Measurements from ENCODE around the gene ZGLP1.

Gene ZGLP1

GRCh38 chr19:10295847-10296591 is 13.6 kb downstream of the ZGLP1 start:
- Histone ChIP-seq H3K27me3 (ENCODE audit: control insufficient read depth, insufficient read depth, low read length) (peaks cover 48% of the 10 kb centered on the region), H3K4me1 (ENCODE audit: control insufficient read depth, insufficient read depth, low read length) (peaks cover 5% of the 10 kb centered on the region), H3K9ac (ENCODE audit: low read length) (no peak overlapping the region), H3K36me3 (ENCODE audit: control insufficient read depth, insufficient read depth, low read length) (no peaks in the 10 kb centered on the region), H3K4me3 (ENCODE audit: low read length) (peak overlapping the region; percentile 7), H3K27ac (ENCODE audit: low read depth, low read length) (no peak overlapping the region)

- no peaks in the 10 kb centered on the region for H3K36me3 ChIP-seq (ENCODE audit: control insufficient read depth, insufficient read depth, low read length)
- peak overlapping the region; percentile 7 for H3K4me3 ChIP-seq (ENCODE audit: low read length)
- no peak overlapping the region for H3K9ac ChIP-seq (ENCODE audit: low read length)
- H3K27ac ChIP-seq (ENCODE audit: low read depth, low read length) = no peak overlapping the region
- peaks cover 11% of the 10 kb centered on the region for H3K4me1 ChIP-seq (ENCODE audit: control insufficient read depth, insufficient read depth, low read length)
- H3K27me3 ChIP-seq (ENCODE audit: control insufficient read depth, insufficient read depth, low read length) = peaks cover 55% of the 10 kb centered on the region
These were observed 14.2 kb downstream of the ZGLP1 start for GRCh38 chr19:10295305-10295846.

GRCh38 chr19:10294368-10294697 is 15.3 kb downstream of the ZGLP1 start:
- Histone ChIP-seq H3K4me3 (ENCODE audit: low read length) (no peak overlapping the region), H3K27ac (ENCODE audit: low read depth, low read length) (no peak overlapping the region), H3K4me1 (ENCODE audit: control insufficient read depth, insufficient read depth, low read length) (peaks cover 11% of the 10 kb centered on the region), H3K9ac (ENCODE audit: low read length) (no peak overlapping the region), H3K27me3 (ENCODE audit: control insufficient read depth, insufficient read depth, low read length) (peaks cover 58% of the 10 kb centered on the region), H3K36me3 (ENCODE audit: control insufficient read depth, insufficient read depth, low read length) (no peaks in the 10 kb centered on the region)

- Histone ChIP-seq H3K27ac (ENCODE audit: low read depth, low read length) (no peak overlapping the region), H3K27me3 (ENCODE audit: control insufficient read depth, insufficient read depth, low read length) (peaks cover 63% of the 10 kb centered on the region), H3K36me3 (ENCODE audit: control insufficient read depth, insufficient read depth, low read length) (no peaks in the 10 kb centered on the region), H3K9ac (ENCODE audit: low read length) (no peak overlapping the region), H3K4me3 (ENCODE audit: low read length) (no peak overlapping the region), H3K4me1 (ENCODE audit: control insufficient read depth, insufficient read depth, low read length) (peaks cover 13% of the 10 kb centered on the region)
These were observed 15.8 kb downstream of the ZGLP1 start for GRCh38 chr19:10293637-10294367.

GRCh38 chr19:10292789-10293636 is 16.6 kb downstream of the ZGLP1 start:
- Histone ChIP-seq H3K27ac (ENCODE audit: low read depth, low read length) (no peak overlapping the region), H3K4me3 (ENCODE audit: low read length) (peak overlapping the region; percentile 56), H3K9ac (ENCODE audit: low read length) (no peak overlapping the region), H3K27me3 (ENCODE audit: control insufficient read depth, insufficient read depth, low read length) (peaks cover 71% of the 10 kb centered on the region), H3K4me1 (ENCODE audit: control insufficient read depth, insufficient read depth, low read length) (peaks cover 13% of the 10 kb centered on the region), H3K36me3 (ENCODE audit: control insufficient read depth, insufficient read depth, low read length) (no peaks in the 10 kb centered on the region)

GRCh38 chr19:10292206-10292788 is 17.3 kb downstream of the ZGLP1 start:
- peaks cover 75% of the 10 kb centered on the region for H3K27me3 ChIP-seq (ENCODE audit: control insufficient read depth, insufficient read depth, low read length)
- H3K4me1 ChIP-seq (ENCODE audit: control insufficient read depth, insufficient read depth, low read length) = peaks cover 13% of the 10 kb centered on the region
- no peak overlapping the region for H3K9ac ChIP-seq (ENCODE audit: low read length)
- peak overlapping the region; percentile 56 for H3K4me3 ChIP-seq (ENCODE audit: low read length)
- no peaks in the 10 kb centered on the region for H3K36me3 ChIP-seq (ENCODE audit: control insufficient read depth, insufficient read depth, low read length)
- H3K27ac ChIP-seq (ENCODE audit: low read depth, low read length) = no peak overlapping the region

GRCh38 chr19:10291554-10292205 is 17.9 kb downstream of the ZGLP1 start:
- Histone ChIP-seq H3K4me3 (ENCODE audit: low read length) (peak overlapping the region; percentile 56), H3K9ac (ENCODE audit: low read length) (no peak overlapping the region), H3K27me3 (ENCODE audit: control insufficient read depth, insufficient read depth, low read length) (peaks cover 73% of the 10 kb centered on the region), H3K27ac (ENCODE audit: low read depth, low read length) (no peak overlapping the region), H3K36me3 (ENCODE audit: control insufficient read depth, insufficient read depth, low read length) (no peaks in the 10 kb centered on the region), H3K4me1 (ENCODE audit: control insufficient read depth, insufficient read depth, low read length) (peaks cover 13% of the 10 kb centered on the region)

GRCh38 chr19:10290876-10291553 is 18.6 kb downstream of the ZGLP1 start:
- H3K9ac ChIP-seq (ENCODE audit: low read length) = no peak overlapping the region
- H3K27me3 ChIP-seq (ENCODE audit: control insufficient read depth, insufficient read depth, low read length) = peaks cover 68% of the 10 kb centered on the region
- peaks cover 13% of the 10 kb centered on the region for H3K4me1 ChIP-seq (ENCODE audit: control insufficient read depth, insufficient read depth, low read length)
- H3K4me3 ChIP-seq (ENCODE audit: low read length) = peak overlapping the region; percentile 56
- H3K27ac ChIP-seq (ENCODE audit: low read depth, low read length) = no peak overlapping the region
- no peaks in the 10 kb centered on the region for H3K36me3 ChIP-seq (ENCODE audit: control insufficient read depth, insufficient read depth, low read length)

GRCh38 chr19:10290357-10290875 is 19.2 kb downstream of the ZGLP1 start:
- Histone ChIP-seq H3K9ac (ENCODE audit: low read length) (no peak overlapping the region), H3K27ac (ENCODE audit: low read depth, low read length) (no peak overlapping the region), H3K36me3 (ENCODE audit: control insufficient read depth, insufficient read depth, low read length) (no peaks in the 10 kb centered on the region), H3K4me3 (ENCODE audit: low read length) (peak overlapping the region; percentile 56), H3K4me1 (ENCODE audit: control insufficient read depth, insufficient read depth, low read length) (peaks cover 13% of the 10 kb centered on the region), H3K27me3 (ENCODE audit: control insufficient read depth, insufficient read depth, low read length) (peaks cover 65% of the 10 kb centered on the region)

- H3K4me3 ChIP-seq (ENCODE audit: low read length) = peak within 1 kb of the TSS; percentile 62
- H3K4me1 ChIP-seq (ENCODE audit: control insufficient read depth, insufficient read depth, low read length) = peaks cover 13% of the 10 kb centered on the region
- H3K27me3 ChIP-seq (ENCODE audit: control insufficient read depth, insufficient read depth, low read length) = peaks cover 62% of the 10 kb centered on the region
- peaks cover 3% of the 10 kb centered on the region for H3K36me3 ChIP-seq (ENCODE audit: control insufficient read depth, insufficient read depth, low read length)
- no peak within 1 kb of the TSS for H3K9ac ChIP-seq (ENCODE audit: low read length)
- H3K27ac ChIP-seq (ENCODE audit: low read depth, low read length) = no peak within 1 kb of the TSS
These were observed 19.7 kb downstream of the ZGLP1 start, which contains the start of gene ICAM5 for GRCh38 chr19:10289836-10290356. TSS of gene ICAM5 (plus strand) at chr19:10289952. CDS start at chr19:10290044, 92 bp downstream.
